ENCODE measurements around the gene GALNT18. TPM values are rescaled to one million over a fixed set of nuclear protein-coding genes. Genes with fewer than 3 reads are reported as not detected.

GALNT18 gene
- total and polyA plus RNA-seq, 2 of the 4 experiments (the other 2 are of a cell fraction): 9.5 to 11.3 TPM

DNA sequence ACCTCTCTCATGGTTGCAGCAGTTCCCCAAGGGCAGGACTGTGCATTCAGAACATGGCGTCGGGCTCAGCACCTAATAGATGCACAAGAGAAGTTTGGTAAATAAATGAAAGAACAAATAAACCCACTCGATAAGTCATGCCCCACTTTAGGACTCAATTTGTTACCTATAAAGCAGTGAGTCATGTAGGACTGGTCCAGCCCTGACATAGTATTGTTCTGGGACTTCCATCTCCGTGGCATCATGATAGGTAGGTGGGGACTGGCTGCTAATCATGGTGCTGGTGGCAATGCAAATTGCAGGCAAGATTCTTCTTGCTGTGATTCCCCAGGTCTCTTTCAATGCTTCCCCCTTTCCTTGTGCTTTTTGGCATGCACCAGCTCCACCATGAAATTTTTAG, 150.6 kb downstream of the GALNT18 start:
- TF ChIP-seq BHLHE40 (IDR thresholded peaks at IDR 0.05; ENCODE audit: low read depth, low read length) (no peak), RFX5 (IDR thresholded peaks at IDR 0.05; ENCODE audit: low read depth, low read length) (no peak), MAZ (IDR thresholded peaks at IDR 0.05; ENCODE audit: borderline replicate concordance, low read depth, low read length) (no peak), NFE2L2 (IDR thresholded peaks at IDR 0.05; ENCODE audit: low read depth, low read length) (no peak), MXI1 (IDR thresholded peaks at IDR 0.05; ENCODE audit: borderline replicate concordance, low read depth, low read length) (no peak), CHD1 (IDR thresholded peaks at IDR 0.05; ENCODE audit: low read depth, low read length) (no peak), RAD21 (IDR thresholded peaks at IDR 0.05; ENCODE audit: low read length) (no peak), SMC3 (IDR thresholded peaks at IDR 0.05; ENCODE audit: low read depth, low read length) (no peak)
- TF ChIP-seq, protein P1, sequence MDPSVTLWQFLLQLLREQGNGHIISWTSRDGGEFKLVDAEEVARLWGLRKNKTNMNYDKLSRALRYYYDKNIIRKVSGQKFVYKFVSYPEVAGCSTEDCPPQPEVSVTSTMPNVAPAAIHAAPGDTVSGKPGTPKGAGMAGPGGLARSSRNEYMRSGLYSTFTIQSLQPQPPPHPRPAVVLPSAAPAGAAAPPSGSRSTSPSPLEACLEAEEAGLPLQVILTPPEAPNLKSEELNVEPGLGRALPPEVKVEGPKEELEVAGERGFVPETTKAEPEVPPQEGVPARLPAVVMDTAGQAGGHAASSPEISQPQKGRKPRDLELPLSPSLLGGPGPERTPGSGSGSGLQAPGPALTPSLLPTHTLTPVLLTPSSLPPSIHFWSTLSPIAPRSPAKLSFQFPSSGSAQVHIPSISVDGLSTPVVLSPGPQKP (IDR thresholded peaks at IDR 0.05; ENCODE audit: borderline replicate concordance, low read depth, low read length): no peak
- TF ChIP-seq, protein P2, sequence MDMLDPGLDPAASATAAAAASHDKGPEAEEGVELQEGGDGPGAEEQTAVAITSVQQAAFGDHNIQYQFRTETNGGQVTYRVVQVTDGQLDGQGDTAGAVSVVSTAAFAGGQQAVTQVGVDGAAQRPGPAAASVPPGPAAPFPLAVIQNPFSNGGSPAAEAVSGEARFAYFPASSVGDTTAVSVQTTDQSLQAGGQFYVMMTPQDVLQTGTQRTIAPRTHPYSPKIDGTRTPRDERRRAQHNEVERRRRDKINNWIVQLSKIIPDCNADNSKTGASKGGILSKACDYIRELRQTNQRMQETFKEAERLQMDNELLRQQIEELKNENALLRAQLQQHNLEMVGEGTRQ (IDR thresholded peaks at IDR 0.05; ENCODE audit: low read depth, low read length): no peak
- no peak overlapping the region for H4K91ac ChIP-seq (ENCODE audit: insufficient read depth, low read depth, low read length)
- no peak overlapping the region for H2BK20ac ChIP-seq (ENCODE audit: low read depth, low read length)
- no peak overlapping the region for H2BK15ac ChIP-seq (ENCODE audit: low read depth, low read length)
- dilution Hi-C loops (cut with HindIII; ENCODE audit: low sequenced_read_pairs, unreplicated experiment): no loop called here
- H3K9me3 ChIP-seq (ENCODE audit: control insufficient read depth, insufficient read depth, low read length): no peaks in the 10 kb centered on the region
- H2BK120ac ChIP-seq (ENCODE audit: low read depth, low read length): no peak overlapping the region
- H3K23ac ChIP-seq (ENCODE audit: low read depth, low read length): no peak overlapping the region
- no peaks in the 10 kb centered on the region for H4K20me1 ChIP-seq (ENCODE audit: insufficient read depth, low read length)
- H2AK9ac ChIP-seq (replicated peaks; ENCODE audit: low read depth, low read length, poor library complexity): no peak overlapping the region
- DNase-seq: no peak
- H3K27me3 ChIP-seq (ENCODE audit: control insufficient read depth, insufficient read depth, low read length): peaks cover 13% of the 10 kb centered on the region
- no TSS peak for BruUV-seq (replicated peaks)
- POLR2A ChIA-PET (ENCODE audit: unreplicated experiment): no interaction called here
- H2AFZ ChIP-seq (replicated peaks; ENCODE audit: low read length, poor library complexity): no peak overlapping the region
- no peak overlapping the region for H3K56ac ChIP-seq (ENCODE audit: extremely low read depth, insufficient read depth, low read length)
- H3K9me1 ChIP-seq (ENCODE audit: insufficient read depth, low read length): no peaks in the 10 kb centered on the region
- H3K79me1 ChIP-seq (ENCODE audit: low read depth in 1 of 2, low read length in 2 of 2): no peaks in the 10 kb centered on the region; a peak in 1 of 4 replicates
- no peaks in the 10 kb centered on the region for H3K36me3 ChIP-seq (ENCODE audit: control insufficient read depth, insufficient read depth, low read length)
- CTCF ChIA-PET: no interaction called here
- no CpG with 5 or more reads among the region's 4 CpGs for WGBS, 2 experiments (ENCODE audit: extremely low coverage in 2 of 2, insufficient read length in 1 of 2)
- ATAC-seq (ENCODE audit: low read depth): no peak
- no peak overlapping the region for H2AK5ac ChIP-seq (ENCODE audit: low read depth, low read length)
- H4K8ac ChIP-seq (ENCODE audit: low read depth in 2 of 2, low read length in 2 of 2): no peak overlapping the region
- peaks cover 6% of the 10 kb centered on the region for H3K4me1 ChIP-seq (ENCODE audit: control insufficient read depth, insufficient read depth, low read length)
- intact Hi-C loops (cut with micrococcal nuclease): no loop called here
- no peak overlapping the region for H3K18ac ChIP-seq (ENCODE audit: low read depth, low read length)
- in situ Hi-C loops (cut with MboI; ENCODE audit: low sequenced_read_pairs): no loop called here
- no peak overlapping the region for H3K4me2 ChIP-seq (ENCODE audit: low read depth, low read length)
- no peak overlapping the region for H4K5ac ChIP-seq (ENCODE audit: low read depth, low read length)
- H3K14ac ChIP-seq (replicated peaks; ENCODE audit: low read depth, low read length): no peak overlapping the region
- H2BK5ac ChIP-seq (ENCODE audit: low read depth, low read length, poor library complexity, severe bottlenecking): no peak overlapping the region
- no peak overlapping the region for H3K4me3 ChIP-seq (ENCODE audit: insufficient read depth, low read depth, low read length)
- no peak overlapping the region for H3K9ac ChIP-seq (ENCODE audit: low read depth, low read length)
- H3K4ac ChIP-seq (ENCODE audit: low read depth, low read length): no peak overlapping the region
- H3K27ac ChIP-seq (ENCODE audit: insufficient read depth, low read length): no peak overlapping the region

All from IMR-90 (cell line).